Measurements from ENCODE around the gene CFAP221. TPM values are rescaled to one million over a fixed set of nuclear protein-coding genes. Genes with fewer than 3 reads are reported as not detected.

The CFAP221 gene
- total RNA-seq, 1 donor from 2014 or later: 2.3 TPM

GRCh38 chr2:119536211-119536610 lies 8.0 kb upstream of the CFAP221 start:
- DNase-seq (ENCODE audit: low spot score): no peak

DNA sequence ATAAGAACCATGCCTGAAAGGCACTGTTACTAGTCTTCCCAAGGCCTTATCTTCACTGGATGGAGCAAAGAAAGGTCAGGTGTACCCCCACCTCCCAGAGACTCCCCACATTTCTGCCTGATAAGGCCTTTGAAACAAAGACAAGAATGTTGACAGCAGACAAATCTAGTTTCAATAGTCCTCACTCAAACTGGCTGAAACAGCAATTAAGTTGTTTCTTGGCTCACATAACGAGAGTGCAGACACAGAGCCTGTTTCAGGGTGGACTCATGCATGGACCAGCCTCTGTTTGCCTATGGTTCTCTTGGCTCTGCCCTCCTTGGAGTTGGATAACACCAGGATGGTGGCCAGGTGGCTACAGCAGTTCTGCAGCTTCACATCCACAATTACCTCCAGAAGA lies 7.5 kb upstream of the CFAP221 start:
- DNase-seq (ENCODE audit: low spot score): no peak

DNA sequence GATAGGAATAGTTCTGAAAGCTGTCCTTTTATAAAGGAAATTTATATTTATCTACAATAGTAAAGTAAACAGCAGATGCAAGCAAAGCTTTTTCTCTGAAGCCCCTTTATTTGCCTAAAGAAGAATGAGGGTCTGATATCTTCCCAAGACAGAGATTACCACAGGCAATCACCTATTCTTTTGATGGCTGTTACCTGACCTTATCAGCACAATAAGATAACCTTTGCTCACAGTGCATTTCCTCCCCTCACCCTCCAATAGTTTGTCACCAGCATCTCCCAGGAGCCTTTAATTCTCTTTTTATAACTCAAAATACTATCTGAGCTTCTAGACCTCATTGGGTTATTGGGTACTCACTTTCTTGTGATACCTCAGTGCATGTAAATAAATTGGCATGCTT lies 6.5 kb upstream of the CFAP221 start:
- no peak for DNase-seq (ENCODE audit: low spot score)

- no peak for DNase-seq (ENCODE audit: low spot score)
Observed at GRCh38 chr2:119541476-119541875, 2.8 kb upstream of the CFAP221 start.

GRCh38 chr2:119544939-119545475 lies 758 bp downstream of the CFAP221 start:
- no peak for DNase-seq (ENCODE audit: low spot score)

DNA sequence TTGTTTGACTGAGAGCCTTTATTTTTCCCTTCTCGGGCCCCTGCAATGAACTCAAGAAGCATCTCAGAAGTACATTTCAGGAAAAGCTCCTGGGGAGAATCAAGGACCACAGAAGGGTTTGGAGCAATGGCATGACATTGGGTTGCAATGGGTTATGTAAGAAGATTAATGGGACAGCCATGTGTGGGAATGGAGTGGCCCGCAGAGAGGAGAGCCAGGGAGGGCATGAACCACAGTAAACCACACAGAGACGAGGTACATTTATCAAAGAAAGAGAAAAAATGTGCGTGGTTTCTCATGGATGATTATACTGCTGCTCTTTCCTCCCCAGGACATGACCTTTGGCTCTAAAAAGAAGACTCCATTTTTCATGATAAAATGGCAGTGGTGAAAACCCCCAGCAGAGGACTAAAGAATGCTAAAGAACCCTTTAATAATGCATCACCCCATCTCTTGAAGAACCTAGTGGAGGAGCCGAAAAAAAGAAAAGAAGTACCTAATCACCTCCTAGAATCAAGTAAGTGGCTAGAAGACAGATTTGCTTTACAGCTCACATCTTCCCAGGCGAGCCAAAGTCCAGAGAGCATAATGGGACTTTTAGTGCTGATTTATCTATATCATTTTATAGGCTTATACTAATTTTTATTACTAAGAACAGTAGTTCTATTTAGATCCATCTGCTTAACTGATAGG lies 1.7 kb downstream of the CFAP221 start:
- no peak for DNase-seq (ENCODE audit: low spot score)

DNA sequence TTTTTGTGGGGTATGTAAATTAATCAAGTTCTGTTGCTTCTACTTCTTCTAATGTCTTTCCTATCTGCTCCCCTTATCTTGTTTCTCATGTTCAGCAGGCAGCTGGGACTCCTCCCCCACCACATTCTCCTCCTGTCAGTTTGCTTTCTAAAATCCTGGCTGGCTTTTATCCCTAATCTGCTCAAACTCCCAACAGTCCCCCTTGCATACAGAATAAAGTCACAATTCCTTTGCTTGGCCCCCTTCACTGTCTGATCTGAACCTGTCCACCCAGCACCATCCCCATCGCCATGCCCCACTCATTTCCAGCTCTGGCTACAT lies 2.2 kb downstream of the CFAP221 start:
- DNase-seq (ENCODE audit: low spot score): no peak

- no peak for DNase-seq (ENCODE audit: low spot score)
Observed at GRCh38 chr2:119548516-119549120, 4.4 kb downstream of the CFAP221 start.

DNA sequence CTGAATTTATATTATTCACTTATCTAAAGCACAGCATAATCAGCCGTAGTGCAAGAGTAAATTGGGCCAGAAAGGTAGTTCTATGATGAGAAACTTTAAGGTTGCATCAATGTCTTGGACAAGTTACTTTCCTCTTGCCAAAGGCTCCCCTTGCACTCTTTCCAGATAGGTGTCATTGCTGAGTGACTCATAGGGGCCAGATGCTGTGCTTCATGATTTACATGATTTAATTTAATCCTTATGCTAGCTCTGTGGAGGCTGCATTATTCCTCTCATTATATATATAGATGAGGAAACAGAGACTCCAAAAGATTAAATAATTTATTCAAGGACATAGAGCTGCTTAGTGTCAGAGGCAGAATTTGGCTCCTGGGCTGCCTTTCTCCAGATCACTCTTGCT lies 5.0 kb downstream of the CFAP221 start:
- DNase-seq (ENCODE audit: low spot score): no peak

DNA sequence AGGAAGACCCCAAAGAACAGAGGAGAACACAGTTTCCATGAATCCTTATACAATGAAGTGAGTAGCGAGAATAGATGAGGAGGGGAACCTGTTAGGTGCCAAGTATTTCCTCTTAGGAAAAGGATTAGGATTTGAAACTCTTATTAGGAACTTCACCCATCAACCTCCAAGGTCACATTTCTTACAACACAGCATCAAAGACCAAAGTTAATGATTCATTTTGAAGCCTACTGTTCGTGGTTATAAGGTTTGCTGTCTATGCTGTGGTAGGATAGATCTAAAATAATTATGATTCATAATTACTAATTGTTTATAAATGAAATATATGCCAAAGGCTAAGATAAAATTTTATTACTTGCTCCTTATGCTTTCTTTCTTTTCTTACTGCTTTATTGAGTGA lies 6.1 kb downstream of the CFAP221 start:
- no peak for DNase-seq (ENCODE audit: low spot score)

DNA sequence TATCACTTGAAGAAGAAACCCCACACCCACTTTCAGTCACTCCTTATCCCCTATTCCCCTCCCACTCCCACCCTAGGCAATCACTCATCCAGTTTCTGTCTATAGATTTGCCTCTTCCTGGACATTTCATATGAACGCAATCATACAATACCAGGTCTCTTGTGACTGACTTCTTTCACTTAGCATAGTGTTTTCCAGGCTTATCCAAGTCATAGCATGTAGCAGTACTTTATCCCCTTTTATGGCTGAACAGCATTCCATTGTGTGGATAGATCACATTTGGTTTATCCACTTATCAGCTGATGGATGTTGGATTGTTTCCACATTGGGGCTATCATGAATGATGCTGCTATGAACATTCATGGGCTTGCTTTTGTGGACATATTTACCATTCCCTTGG lies 6.6 kb downstream of the CFAP221 start:
- no peak for DNase-seq (ENCODE audit: low spot score)

DNA sequence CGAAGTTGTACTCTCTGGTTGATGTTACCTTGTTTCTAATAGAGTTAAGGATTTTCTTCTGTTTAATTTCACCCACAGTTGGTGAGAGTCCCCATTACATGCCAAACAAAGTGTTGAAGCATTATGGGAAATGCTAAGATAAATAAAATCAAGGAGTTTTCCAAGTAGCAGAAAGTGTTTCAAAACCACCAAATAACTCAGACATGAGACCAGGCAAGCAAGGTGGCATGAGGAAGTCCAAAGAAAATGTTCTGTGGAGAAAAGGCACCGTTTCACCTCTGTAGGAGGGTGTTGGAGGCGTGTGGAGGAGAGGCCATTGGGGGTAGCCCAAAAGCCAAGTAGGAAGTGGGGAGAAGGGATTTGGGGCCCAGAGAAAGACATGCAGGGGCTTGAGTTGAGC lies 8.7 kb downstream of the CFAP221 start:
- no peak for DNase-seq (ENCODE audit: low spot score)

DNA sequence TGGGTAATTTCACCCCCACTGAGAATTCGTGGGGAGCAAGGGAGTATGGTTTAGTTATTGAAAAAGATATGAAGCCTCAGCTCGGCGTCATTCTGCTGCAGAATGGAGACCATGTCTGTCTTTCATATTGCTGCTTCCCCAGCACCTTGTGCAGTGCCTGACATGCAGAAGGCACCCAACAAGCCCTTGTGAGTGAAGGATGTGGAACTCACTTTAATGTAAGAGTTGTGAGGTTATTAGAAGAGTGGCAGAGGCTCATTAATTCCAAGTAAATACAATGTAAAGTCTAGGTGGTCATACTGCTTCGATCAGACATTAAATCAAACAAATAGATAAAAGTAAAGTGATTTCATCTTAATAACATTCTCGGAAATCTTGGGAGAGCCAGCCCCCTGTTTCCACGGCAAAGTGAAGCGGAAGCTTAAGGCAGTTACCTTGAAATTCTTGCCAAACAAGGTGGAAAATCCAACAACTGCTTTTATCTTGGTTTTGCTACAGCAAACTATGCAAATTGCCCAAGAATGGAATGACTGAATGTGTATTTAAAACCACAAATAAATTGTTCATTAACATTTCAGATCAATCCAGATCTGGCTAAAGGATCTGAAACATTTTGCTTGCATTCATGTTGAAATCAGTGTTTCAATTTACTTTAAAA lies 9.6 kb downstream of the CFAP221 start:
- no peak for DNase-seq (ENCODE audit: low spot score)

GRCh38 chr2:119565481-119565880 lies 21.2 kb downstream of the CFAP221 start:
- DNase-seq (ENCODE audit: low spot score): no peak

DNA sequence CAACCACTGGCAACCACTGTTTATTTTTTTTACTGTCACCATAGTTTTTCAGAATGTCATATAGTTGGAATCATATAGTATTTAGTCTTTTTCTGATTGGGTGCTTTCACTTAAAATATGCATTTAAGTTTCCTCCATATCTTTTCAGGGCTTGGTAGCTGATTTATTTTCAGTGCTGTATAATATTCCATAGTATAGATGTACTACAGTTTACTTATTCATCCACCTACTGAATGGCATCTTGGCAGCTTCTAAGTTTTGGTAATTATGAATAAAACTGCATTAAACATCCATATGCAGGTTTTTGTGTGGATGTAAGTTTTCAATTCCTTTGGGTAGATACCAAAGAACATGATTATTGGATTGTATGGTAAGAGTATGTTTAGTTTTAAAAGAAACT lies 23.0 kb downstream of the CFAP221 start:
- no peak for DNase-seq (ENCODE audit: low spot score)

- DNase-seq (ENCODE audit: low spot score): no peak
Observed at GRCh38 chr2:119574108-119574815, 30.0 kb downstream of the CFAP221 start.

DNA sequence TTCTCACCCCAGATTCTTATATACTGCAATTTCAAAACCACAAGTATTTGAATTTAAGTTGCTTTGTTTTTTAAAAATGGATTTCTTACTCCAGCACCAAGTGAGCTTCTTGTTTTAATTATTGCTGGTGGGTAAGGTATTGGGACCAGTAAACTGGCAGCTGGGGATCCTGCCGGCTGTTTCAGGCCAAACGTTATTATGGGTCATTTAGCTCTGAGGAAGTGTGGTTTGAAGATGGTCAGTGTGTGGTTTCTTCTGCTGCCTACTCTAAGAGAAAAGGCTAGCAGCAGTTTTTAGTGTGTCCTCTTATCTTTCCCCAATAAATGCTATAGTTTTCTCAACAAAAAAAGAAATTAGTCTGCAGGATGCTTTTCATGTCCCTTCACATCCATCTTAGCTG lies 30.6 kb downstream of the CFAP221 start:
- no peak for DNase-seq (ENCODE audit: low spot score)

DNA sequence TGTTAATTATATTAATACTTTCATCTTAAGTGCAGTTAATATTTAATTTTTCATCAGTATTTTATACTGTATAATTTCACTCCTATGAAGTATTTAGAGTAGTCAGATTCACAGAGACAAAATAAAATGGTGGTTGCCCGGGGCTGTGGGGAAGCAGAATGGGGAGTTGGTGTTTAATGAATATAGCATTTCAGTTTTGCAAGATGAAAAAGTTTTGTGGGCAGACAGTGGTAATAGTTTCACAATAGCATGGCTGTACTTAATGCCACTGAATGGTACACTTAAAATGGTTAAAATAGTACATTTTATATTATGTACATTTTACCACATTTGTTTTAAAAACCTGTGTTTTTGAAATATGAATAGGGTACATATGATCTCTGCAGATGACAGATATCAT lies 31.2 kb downstream of the CFAP221 start:
- no peak for DNase-seq (ENCODE audit: low spot score)

DNA sequence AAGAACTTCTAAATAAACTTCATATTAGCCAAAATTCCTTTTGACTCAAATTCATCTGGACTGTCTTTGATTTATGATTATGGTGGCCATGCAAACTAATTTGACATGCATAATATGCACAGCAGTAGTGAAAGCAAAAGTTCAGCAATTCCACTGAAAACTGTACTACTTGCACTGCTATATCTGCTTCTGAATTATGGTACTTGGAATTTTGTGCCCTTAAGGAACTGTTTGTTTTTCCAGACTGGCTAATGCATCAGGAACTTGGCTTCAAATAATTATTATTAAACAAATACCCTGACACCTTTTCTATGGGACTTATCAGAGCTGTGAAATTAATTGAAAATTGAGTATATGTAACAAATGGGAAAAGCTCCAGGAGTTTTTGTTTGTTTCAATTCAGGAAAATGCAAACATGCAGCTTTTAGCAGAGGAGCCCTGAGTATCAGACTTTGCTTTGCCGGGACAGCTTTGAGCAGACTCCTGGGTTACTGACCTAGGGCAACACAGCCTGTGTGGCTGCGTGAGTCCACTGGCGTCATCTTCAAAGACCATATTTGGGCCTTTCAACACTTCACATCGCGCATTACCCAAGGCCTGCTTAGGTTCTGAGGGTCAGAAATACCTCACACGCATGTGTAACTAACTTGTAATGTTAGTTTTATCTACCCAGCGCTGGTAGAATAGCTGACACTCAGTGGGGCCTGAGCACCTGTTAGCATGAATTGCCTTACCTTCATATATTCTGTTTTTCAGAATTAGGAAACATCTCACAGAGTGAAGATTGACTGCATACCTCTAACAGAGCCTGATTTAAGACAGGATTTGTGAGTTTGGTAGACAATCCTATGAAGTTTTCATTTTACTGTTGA lies 35.4 kb downstream of the CFAP221 start:
- DNase-seq (ENCODE audit: low spot score): no peak

DNA sequence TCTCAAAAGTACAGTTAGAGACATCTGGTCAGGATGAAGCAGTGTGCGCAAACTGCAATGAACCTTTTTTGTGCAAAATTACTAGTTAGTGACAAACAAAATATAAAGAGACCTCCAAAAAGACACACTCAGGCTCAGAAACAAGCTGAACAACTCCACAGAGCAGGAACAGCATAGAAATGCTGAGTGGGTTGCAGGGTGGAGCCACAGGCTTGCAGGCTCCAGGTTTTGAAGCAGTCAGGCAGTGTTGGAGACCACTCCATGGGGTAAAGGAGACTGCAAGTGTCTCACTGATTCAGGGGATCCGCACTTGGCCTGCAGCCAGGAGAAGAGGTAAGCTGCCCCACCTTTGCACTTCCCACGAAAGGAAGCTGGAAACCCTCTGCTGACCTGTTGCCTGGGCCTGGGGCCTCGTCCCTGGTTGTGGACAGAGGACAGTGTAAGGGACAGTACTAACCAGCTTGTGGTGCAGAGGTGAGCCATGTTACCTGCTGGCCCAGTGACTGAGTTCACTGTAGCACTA lies 36.4 kb downstream of the CFAP221 start:
- no peak for DNase-seq (ENCODE audit: low spot score)

- DNase-seq (ENCODE audit: low spot score): no peak
Observed at GRCh38 chr2:119583291-119583690, 39.0 kb downstream of the CFAP221 start.

Data from mesenteric fat pad (tissue), 1 donor.